NCI-H1105 (cell line): ENCODE data around the gene DPYD.
A peak's percentile ranks its signal among the peaks of the same experiment; 100 is the strongest.

Experiments used
- DNase-seq: peaks from one replicate; lab custom pipeline; 2025; lab: John Stamatoyannopoulos, UW

DPYD gene

DNA sequence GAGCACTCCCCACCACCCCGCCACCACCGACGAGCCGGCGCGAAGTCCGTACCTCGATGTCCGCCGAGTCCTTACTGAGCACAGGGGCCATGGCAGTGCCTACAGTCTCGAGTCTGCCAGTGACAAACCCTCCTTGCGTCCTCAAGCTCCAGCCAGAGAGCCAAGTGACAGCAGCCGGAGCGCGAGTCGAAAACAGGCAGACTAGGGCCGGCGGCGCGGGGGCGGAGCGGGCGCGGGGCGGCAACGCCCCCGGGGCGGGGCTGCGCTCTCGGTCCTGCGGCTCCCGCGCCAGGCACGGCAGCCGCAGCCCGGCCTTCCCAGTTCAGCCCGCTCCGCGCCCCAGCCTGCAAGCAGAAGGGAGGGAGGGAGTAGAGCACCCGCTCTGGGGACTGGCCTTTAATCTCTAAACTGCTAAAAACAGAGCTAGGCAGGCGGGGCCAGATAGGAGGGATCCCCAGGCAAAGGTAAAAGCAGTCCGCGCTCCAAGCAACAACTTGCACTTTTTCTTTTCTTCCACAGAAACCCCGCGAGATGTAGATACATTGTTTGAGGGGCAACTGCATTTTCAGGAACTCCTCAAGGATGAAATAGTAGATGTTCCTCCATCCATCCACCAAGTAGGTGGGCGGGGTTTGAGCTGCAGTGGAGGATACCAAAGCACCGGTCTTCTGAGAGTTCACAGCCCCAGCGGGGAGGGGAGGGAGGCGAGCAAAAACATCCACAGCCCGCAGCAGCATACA, at the start of gene DPYD:
TSS of gene DPYD (minus strand) at position 203 of the 740 bp plus-strand sequence. CDS start at position 91, 112 bp downstream.
- DNase-seq: peak; percentile 93

DNA sequence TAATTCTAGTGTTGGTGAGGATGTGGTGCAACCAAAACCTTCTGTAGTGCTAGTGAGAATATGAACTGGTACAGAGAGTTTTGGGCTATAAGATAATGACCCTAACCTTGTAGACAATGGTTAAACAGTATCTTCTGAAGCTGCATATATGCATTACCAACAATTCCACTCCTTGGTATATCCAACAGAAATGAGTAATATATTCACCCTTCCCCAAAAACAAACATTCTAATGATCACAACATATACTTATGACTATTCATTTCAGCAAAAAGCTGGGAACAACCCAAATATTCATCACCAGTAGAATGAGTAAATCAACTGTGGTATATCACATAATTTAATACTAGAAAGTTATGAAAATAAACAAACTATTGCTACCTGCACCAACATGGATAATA, 39.6 kb upstream of the DPYD start:
- no peak for DNase-seq

DNA sequence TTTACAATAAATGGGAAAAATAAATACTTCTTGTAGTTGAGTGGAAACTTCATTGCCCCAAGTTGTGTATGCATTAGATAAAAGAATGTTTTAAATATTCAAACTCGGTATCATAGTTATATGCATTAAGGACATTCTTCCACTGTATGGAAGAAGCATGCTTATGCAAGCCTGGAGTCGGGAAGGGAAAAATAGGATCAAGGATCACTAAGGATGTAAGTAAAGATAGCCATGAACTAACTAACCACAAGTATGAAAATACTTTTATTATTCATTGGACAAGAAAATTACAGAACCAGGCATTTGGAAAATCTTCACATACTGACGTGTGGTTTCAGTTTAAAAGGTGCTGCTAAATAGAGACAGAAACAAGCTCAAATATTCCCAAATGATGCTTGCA, 26.9 kb upstream of the DPYD start:
- no peak for DNase-seq

DNA sequence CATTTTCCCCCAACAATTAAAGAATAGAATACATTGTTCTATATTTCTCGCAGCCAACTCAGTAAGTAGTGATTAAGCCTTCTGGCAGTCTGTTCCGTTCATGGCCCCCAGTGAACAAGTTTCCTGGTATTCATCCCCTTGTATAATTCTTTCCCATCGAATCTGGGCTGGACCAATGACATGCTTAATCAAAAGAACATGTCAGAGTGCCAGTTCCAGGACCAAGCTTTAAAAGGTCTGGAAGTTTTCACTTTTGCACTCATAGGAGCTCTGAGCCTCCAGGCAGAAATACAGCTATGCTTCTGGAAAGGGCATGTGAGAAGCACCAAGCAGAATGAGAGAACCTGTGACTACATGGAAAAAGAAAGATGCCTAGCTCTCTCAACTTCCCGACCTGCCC, 22.5 kb upstream of the DPYD start:
- no peak for DNase-seq

DNA sequence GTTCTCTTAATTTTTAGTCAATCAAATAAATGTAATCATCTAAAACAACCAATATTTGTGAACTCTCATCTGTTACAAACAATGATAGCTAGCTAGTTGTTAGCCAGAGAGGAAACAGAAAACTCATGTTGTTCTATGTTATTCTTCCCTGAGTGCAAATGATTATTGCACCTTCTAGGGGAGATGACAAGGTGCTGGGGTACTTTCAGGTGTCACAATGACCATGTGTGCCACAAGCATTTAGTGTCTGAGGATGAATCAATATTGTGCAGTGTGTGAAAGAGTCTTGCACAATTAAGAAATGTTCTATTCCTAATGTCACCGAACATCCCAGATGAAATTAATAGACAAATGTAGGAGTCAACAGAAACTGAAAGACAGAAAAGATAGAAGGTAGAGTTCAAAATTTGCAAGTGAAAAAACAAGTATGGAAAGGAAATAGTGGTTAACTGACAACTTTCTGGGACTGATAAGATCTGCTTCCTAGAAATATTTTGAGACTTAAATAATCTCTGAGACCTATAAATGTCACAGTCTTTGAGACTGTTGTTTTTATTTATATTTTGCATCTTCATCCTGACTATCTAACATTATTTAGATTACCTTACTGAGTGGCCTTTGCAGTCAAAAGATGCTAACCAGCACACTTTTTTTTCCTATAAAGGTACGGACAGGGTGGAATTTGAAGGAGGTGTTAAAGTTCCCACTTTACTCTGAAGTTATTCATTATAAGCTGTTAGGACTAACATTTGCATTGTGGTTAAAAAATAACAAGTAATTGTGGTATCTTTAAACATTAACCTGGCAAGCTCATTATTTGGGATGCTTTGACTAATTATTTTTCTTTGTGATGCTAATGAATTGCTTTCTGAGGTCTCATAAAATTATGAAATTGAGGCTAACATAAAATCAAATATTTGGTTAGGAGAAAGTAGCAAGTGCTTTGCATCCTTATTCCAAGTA, 21.6 kb upstream of the DPYD start:
- DNase-seq: no peak

DNA sequence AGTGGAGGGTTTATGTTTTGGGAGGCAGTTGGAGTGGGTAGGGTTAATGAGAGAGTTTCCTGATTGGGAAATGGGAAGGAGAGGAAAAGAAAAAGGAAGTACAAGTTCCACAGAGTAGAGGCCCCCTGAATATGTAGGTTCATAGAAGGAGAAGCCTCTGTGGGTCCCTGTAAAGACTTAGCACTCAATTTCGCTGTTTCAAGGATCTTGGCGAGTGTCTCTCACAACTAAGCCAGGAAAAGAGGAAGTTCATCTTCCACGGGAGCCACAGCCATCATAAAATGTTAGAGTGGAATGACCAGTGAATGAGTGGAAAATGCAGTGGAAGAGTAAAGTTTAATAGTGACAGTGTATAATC, 17.4 kb upstream of the DPYD start:
- DNase-seq: no peak

DNA sequence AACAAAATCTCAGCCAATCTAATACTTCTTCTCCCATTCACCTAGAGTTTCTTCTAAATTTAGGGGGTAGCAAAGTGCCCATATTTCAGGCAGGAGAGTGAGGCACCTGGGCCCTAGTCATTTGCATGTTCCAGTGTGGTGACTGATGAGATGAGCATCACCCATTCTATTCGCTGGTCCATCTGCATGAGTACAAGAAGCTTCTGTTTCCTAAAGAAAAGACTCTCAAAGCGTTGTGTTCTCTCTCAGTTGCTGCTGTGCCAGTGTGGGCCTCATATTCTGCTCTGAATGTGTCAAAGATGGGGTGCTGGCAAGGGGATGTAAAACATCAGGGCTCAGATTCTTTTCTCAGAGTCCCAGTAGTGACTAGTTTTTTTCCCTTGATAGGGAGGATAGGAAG, 16.1 kb upstream of the DPYD start:
- no peak for DNase-seq

DNA sequence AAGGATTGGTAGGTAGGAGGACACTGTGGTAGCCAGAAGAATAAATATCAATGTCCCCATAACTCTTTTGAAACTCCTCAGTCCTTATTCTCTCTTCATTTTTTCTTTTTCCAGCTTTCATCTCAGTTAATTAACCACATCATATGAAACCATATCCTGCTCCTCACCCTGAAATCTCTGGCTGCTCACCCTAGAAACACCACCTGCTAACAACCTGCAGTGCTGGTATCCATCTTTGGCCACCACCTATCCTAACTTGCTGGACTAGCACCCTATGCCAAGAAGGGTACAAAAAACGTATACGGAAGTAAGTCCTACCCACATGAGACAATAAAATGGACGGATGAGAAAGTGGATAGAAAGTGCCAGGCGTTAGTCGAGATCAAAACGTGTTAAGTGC, 13.7 kb upstream of the DPYD start:
- no peak for DNase-seq

DNA sequence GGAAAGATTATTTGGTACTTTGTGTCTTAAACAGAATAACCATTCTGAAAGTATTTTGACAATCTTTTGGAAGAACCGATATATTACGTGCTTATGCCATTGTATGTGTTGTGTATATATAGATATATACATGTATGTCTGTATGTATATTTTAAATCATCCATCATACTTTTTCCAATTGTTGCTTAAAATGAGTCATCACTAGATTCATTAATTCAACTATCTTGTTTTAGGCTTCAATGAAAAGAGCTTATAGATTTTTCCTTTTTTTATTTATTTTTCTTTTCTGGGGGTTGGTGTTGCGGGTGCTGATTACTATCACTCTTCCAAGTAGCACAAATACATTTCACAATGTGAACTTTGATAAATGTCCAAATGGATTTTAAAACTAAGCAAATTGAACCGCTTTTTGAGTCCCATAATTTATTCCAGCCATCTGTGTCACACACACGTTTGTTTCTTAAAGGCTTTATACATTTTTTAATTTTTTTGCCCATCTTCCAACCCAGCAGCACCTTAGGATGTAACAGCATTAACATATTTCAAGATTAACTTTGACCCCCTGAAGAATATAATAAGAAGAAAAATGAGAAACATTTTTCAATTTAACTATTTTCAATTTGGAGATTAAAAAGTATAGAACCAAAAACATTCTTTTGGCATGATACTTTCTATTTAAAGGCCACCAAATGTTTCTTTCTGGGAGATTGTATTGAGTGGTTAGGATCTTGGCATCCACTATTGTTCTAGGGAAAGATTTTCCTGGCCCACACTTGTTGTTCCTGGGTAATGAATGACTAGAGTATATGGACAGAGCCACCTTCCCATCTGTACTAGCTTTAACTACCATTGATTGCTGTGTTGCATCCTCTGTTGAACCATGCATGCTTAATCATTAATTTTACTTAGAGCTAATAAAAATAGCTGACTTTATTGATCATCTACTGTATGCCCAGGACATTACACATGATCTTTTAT, 9.3 kb upstream of the DPYD start:
- no peak for DNase-seq

DNA sequence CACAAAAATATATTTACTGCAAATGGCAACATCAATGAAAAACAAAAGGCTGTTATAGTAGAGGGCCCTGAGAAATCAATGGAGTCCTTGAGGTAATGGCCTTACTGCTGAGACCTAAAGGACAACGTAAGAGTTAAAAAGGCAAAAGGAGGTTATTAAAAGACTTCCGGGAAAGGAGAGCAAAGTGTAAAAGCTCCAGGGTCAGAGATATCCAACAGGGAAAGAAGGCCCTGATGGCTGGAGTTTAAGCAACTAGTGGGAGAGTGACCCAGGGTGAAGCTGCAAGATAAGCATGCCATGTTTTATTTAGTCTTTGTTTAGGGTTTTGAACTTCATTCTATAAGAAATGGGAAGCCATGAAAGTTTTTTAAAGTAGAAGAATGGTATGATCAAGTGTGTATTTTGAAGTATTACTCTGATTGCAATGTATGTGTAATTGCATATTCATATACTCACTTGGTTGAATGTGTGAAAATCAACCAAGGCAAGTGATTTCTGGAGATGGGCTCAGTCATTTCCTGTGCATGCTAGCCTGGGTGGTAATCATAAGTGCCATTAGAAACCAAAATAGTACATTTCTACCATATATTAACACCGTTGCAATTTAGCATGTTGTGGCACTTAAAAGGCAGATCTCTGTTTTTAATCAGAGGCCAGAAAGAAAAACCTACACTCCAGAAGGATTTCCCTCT, 5.3 kb upstream of the DPYD start:
- DNase-seq: no peak

DNA sequence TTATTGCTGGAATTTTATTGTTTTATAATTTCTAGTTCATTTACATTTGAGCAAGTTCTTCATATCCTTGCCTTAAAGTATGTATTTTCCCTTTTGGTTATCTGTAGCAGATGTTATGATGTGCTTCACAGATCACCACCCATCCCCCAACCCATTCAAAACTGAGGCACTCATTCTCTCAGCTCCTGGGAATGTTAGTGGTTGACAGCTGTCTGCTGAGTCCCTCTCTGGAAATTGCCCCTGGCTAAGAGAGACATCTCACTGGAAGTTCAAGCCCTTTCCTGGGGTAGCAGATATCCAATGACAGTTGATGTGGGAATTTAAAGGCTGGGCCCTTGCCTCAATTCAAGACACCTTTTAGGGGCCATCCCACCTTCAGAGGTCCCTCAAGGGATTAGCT, 4.3 kb upstream of the DPYD start:
- DNase-seq: no peak

DNA sequence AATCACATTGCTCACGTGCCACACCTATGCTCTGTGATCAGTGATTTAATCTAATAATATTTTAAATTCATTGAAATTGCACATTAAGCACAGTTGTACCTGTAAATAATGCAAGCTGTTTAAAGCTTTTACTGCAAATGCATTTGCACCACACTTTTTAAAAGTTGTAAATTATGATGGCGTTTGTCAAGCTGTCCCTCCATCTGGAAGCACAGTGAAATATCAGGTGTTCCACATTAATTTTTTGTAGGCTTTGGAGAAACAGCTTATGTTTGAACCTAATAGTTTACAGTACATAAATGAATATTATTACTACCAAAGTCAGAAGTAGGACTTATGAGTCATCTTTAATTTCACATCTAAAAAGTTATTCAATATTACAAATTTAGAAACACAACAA, 3.0 kb upstream of the DPYD start:
- no peak for DNase-seq

DNA sequence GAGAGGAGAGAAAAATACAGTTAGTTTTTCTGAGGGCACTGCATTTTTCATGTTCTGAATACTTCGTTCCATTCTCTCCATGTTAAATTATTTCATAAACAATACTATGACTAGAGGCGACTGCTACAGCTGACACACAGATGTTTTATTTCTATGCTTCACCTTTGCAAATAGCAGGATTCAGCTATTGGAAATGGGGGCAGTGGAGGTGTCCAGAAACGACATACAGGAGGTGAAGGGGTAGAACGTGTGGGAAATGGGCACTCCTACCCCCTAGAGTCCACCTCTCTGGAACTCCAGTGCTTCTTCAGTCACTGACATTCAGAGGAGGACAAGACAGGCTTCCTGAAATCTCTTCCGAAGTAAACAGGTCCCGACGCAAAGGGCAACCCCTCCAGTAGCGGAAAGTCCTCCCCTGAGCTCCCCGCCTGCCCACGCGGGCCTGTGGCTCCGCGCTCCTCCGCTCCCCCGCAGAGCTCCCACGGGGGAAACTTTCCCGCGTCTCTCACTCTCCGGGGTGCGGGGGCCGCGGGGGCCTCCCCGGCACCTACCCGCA, 480 bp downstream of the DPYD start:
- DNase-seq: peak; percentile 37

DNA sequence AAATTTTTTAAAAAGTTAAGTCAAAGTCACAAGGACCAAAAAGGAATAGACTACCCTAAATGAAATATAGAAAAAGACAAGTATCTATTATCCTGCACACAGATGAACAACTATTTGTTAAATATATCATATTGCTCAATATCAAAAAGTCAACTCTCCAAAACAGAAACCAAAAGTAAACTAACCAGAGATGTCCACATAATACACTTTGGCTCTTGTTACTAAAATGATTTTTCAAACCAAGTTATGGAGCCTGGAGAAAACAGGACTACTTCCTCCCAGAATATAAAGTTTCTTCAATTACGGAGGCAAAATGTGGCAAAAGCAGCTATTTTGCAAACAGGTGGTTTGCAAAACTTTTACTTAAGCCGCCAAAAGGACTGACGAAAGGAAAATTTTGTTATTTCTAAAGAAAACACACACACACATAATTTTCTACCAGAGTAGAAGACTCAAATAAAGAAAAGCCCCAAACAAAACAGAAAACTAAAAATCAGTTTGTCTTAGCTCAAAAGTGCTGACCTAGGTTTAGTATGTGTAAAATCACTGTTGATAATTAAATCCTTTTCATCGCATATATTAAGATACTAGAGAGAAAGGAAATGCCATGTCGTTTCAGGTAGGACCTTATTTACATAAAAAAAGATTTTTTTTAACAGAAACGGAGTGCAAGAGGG, 1.1 kb downstream of the DPYD start:
- DNase-seq: no peak

DNA sequence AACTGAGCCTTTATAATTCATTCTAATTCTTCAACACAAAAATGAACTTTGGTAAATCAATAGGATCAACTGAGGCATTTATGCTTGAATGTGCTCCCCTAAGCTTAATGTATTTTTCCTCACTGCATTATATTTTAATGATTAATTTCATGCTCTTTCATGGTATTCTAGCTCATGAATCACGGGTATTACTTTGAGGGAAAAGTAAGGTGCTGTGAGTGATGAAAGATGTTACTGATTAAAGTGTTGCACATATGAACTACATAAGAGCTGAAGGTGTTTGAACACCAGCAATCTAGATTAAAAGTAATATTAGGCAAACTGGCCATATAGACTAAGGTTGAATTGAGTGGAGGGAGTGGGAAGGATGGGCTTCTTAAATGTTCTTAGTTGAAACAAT, 1.9 kb downstream of the DPYD start:
- no peak for DNase-seq

DNA sequence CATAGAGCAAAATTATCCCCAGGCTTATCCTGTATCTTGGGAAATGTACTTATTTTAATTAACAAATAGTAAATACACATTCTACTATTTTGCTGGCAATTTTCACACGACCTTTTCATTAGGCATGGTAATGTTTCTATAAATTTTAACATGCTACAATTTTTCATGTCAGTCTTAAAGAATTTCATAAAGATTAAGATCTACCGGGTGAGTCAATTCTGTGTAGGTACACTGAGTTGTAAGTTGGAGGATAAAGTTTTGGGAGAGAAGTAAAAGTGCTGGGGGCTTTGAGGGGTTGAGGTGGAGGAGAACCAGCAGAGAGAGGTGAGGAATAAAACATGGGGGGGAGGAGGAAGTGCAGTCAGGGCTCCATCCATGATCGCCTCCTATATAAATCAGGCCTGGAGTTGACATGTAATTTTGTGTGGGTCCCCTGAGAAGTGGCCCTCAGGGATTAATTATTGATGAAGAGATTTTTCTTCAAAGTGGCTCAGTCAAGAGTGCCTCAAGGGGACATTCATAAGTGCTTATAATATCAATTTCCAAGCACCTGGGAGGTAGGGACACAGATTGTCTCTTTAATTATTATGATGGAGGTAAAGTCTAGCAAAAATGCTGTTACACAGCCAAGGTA, 7.2 kb downstream of the DPYD start:
- peak; percentile 18 for DNase-seq

DNA sequence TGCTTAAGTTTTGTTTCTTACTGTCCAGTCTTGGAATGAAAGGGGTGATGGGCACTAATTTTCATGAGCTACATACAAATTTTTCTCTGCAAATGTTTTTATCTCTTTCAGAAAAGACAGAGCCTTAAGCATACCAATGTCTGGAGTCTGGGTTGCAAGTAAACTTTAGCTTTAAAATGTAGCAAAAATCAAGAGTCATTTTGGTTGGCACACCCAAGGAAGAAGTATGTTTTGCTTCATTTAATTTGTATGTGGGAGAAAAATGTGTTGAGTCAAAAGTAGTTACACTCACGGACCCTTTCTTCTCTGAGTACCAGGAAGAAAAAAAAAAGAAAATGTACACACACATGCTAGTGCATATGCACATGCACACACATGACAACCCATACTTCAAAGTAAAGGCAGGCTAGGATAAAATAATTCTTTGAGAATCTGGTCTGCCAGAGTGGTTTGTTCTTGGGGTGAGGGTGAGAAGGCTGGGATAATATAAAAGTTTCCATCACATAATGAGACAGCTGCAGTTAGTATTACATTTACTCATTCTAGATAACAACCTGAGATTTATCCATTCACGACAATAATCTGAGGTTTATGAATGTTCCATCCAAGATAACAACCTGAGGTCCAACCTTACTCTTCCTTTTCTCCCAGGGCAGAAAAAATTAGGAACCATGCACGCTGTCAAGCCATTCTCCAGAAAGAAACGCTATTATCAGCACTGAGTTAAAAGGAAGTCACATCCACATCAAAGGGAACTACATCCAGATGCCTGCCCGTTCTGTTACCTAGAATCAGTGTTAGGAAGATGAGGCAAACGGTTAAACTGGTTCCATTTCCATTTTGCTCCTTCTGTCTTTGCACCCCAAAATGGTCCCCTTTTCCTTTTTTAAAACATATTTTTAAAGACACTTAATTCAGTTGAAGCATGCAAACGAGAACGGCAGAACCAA, 9.3 kb downstream of the DPYD start:
- DNase-seq: no peak

DNA sequence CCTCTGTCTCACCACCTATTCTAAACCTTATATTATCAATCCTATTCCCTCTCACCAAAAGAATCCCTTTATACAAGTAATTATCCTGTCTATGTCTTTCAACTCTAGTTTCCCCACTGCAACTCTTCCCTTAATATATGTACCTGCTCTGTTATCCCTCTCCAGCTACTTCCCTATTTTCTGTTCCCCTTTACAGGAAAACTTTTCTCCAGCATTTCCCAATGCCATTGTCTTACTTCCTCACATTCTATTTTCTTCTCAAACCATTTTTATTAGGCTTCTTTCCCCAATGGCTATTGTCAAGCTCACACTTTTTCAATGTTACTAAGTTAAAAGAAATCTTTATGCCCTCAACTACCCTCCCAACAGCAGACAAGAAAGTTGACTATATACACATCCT, 11.6 kb downstream of the DPYD start:
- DNase-seq: no peak

DNA sequence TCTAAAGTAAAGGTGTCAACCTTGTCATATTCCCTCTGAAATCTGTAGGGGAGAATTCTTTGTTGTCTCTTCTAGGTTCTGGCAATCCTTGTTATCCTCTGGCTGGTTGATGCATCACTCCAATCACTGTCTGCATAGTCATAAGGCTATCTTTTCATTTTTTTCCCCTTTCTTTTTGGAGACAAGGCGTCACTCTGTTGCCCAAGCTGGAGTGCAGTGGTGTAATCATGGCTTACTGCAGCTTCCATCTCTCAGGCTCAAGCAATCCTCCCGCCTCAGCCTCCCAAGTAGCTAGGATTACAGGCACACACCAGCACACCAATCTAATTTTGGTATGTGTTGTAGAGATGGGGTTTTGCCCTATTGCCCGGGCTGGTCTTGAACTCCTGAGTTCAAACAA, 12.9 kb downstream of the DPYD start:
- DNase-seq: no peak
